ENCODE results near the gene CRYL1.

DNA sequence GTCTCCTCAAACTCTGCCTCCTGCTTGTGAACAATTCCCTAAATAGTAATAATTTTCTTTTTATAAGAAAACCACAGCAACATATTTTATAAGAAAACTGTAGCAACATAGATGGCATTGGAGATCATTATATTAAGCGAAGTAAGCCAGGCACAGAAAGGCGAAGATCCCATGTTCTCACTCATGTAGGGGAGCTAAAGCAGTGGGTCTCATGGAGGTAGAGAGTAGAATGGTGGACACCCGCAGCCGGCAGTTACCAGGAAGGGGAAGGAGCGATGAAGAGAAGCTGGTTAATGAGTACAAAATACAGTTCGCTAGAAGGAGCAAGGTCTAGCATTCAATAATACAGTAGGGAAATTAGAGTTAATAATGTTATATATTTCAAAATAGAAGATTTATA lies 42.9 kb downstream of the CRYL1 start:
- TF ChIP-seq, protein P1, sequence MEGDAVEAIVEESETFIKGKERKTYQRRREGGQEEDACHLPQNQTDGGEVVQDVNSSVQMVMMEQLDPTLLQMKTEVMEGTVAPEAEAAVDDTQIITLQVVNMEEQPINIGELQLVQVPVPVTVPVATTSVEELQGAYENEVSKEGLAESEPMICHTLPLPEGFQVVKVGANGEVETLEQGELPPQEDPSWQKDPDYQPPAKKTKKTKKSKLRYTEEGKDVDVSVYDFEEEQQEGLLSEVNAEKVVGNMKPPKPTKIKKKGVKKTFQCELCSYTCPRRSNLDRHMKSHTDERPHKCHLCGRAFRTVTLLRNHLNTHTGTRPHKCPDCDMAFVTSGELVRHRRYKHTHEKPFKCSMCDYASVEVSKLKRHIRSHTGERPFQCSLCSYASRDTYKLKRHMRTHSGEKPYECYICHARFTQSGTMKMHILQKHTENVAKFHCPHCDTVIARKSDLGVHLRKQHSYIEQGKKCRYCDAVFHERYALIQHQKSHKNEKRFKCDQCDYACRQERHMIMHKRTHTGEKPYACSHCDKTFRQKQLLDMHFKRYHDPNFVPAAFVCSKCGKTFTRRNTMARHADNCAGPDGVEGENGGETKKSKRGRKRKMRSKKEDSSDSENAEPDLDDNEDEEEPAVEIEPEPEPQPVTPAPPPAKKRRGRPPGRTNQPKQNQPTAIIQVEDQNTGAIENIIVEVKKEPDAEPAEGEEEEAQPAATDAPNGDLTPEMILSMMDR (IDR thresholded peaks at IDR 0.05; ENCODE audit: low read depth, low read length), result no peak
- TF ChIP-seq POLR2A (IDR thresholded peaks at IDR 0.05; ENCODE audit: extremely low read depth, insufficient read length), result no peak

All from NB4 (cell line).